HepG2 (cell line): Measurements from ENCODE around the gene SSNA1. TPM values are rescaled to one million over a fixed set of nuclear protein-coding genes. Genes with fewer than 3 reads are reported as not detected.
A peak's percentile ranks its signal among the peaks of the same experiment; 100 is the strongest.

Source experiments
- EEA1 ChIP-seq: sonication (generic); formaldehyde crosslinking; IDR thresholded peaks from 2 replicates; pipeline ENCODE4 v1.5.1; 2020; ENCODE audit warnings: mild to moderate bottlenecking, missing genetic modification reagents, borderline replicate concordance
- GTF3A ChIP-seq: sonication (generic); formaldehyde crosslinking; conservative IDR thresholded peaks from 2 replicates; pipeline ENCODE4 v1.4.0; 2020; ENCODE audit warnings: mild to moderate bottlenecking, missing genetic modification reagents
- HNF4G ChIP-seq, 2 experiments: sonication (generic) in 1 of 2; formaldehyde crosslinking in 1 of 2; IDR thresholded peaks; 2 replicates each; pipeline versions ENCODE4 v1.4.0 to v1.6.1; 2011 to 2020; ENCODE audit warnings: borderline replicate concordance in 2 of 2, low read depth in 2 of 2, mild to moderate bottlenecking in 2 of 2, low read length in 1 of 2, missing genetic modification reagents in 1 of 2, moderate library complexity in 1 of 2
- HNRNPL ChIP-seq: fragments of 200-400 bp; formaldehyde crosslinking; IDR thresholded peaks from 2 replicates; pipeline ENCODE4 v1.6.1; 2017; ENCODE audit warnings: mild to moderate bottlenecking, low read depth, low read length
- KDM5A ChIP-seq: fragments of 200-600 bp; sonication (generic); IDR thresholded peaks from 2 replicates; pipeline ENCODE4 v1.7.0; 2018; ENCODE audit warnings: antibody characterized with exemption, mild to moderate bottlenecking, low read length, borderline replicate concordance
- KLF6 ChIP-seq: IDR thresholded peaks from 2 replicates; pipeline ENCODE4 v1.8.0; 2016; ENCODE audit warnings: missing biosample characterization, missing genetic modification reagents
- MTF2 ChIP-seq: sonication (generic); formaldehyde crosslinking; IDR thresholded peaks from 2 replicates; pipeline ENCODE4 v1.5.0; 2020; ENCODE audit warnings: missing genetic modification reagents, borderline replicate concordance
- ONECUT2 ChIP-seq: sonication (generic); formaldehyde crosslinking; IDR thresholded peaks from 2 replicates; pipeline ENCODE4 v1.4.0; 2020; ENCODE audit warnings: missing genetic modification reagents
- PITX1 ChIP-seq: sonication (generic); formaldehyde crosslinking; IDR thresholded peaks from 2 replicates; pipeline ENCODE4 v1.5.1; 2020; ENCODE audit warnings: mild to moderate bottlenecking, missing genetic modification reagents
- POLR2AphosphoS2 ChIP-seq: IDR thresholded peaks from 2 replicates; pipeline ENCODE4 v1.6.1; 2011; ENCODE audit warnings: low read depth, low read length, improper control_type of control experiment
- POLR2G ChIP-seq: fragments of 200-400 bp; formaldehyde crosslinking; IDR thresholded peaks from 2 replicates; pipeline ENCODE4 v1.6.1; 2018; ENCODE audit warnings: mild to moderate bottlenecking, low read depth, low read length, moderate library complexity
- SNAPC5 ChIP-seq: sonication (generic); formaldehyde crosslinking; IDR thresholded peaks from 2 replicates; pipeline ENCODE4 v1.8.1; 2023; ENCODE audit warnings: mild to moderate bottlenecking, missing genetic modification reagents, borderline replicate concordance
- TCF7L2 ChIP-seq: IDR thresholded peaks from 2 replicates; pipeline ENCODE4 v1.6.1; 2011; ENCODE audit warnings: mild to moderate bottlenecking, low read depth, low read length, moderate library complexity
- THAP7 ChIP-seq: sonication (generic); formaldehyde crosslinking; IDR thresholded peaks from 2 replicates; pipeline ENCODE4 v1.8.1; 2023; ENCODE audit warnings: mild to moderate bottlenecking, missing genetic modification reagents
- ZFP36 ChIP-seq: fragments of 150-350 bp; IDR thresholded peaks from 2 replicates; pipeline ENCODE4 v1.6.1; 2018; ENCODE audit warnings: borderline replicate concordance, low read length, low read depth; ENCODE audit not compliant: partially characterized antibody
- ZFYVE20 ChIP-seq: sonication (generic); formaldehyde crosslinking; IDR thresholded peaks from 2 replicates; pipeline ENCODE4 v1.8.0; 2023; ENCODE audit warnings: low read depth, mild to moderate bottlenecking, moderate library complexity, missing genetic modification reagents, borderline replicate concordance
- ZNF160 ChIP-seq: sonication (generic); formaldehyde crosslinking; IDR thresholded peaks from 2 replicates; pipeline ENCODE4 v1.8.0; 2022; ENCODE audit warnings: mild to moderate bottlenecking, inconsistent platforms, missing genetic modification reagents
- ZNF577 ChIP-seq: sonication (generic); formaldehyde crosslinking; IDR thresholded peaks from 2 replicates; pipeline ENCODE4 v1.4.0; 2020; ENCODE audit warnings: mild to moderate bottlenecking, low read depth, missing genetic modification reagents, borderline replicate concordance
- ZNF660 ChIP-seq: sonication (generic); formaldehyde crosslinking; IDR thresholded peaks from 2 replicates; pipeline ENCODE4 v1.5.1; 2020; ENCODE audit warnings: mild to moderate bottlenecking, low read depth, missing genetic modification reagents, borderline replicate concordance
- ZNF713 ChIP-seq: sonication (generic); formaldehyde crosslinking; IDR thresholded peaks from 2 replicates; pipeline ENCODE4 v1.4.0; 2020; ENCODE audit warnings: mild to moderate bottlenecking, missing genetic modification reagents
- ZSCAN22 ChIP-seq: sonication (generic); formaldehyde crosslinking; IDR thresholded peaks from 2 replicates; pipeline ENCODE4 v1.4.0; 2020; ENCODE audit warnings: mild to moderate bottlenecking, missing genetic modification reagents
- polyA plus RNA-seq, 8 experiments: library from polyadenylated mRNA; depleted of rRNA in 3 of 8; stranded (reverse) in 7 of 8; unstranded in 1 of 8; fragments of >200 nt; fragmentation: Illumina TruSeq in 4 of 8; extraction: Trizol in 4 of 8; gene quantifications; 2 replicates each; pipeline versions ENCODE4 v1.2.1 to v1.2.3, GENCODE V29; 2011 to 2016; ENCODE audit warnings: low read depth in 4 of 8, missing spikeins in 1 of 8, mixed read lengths in 1 of 8; ENCODE audit not compliant: insufficient read depth in 1 of 8
- total RNA-seq, 5 experiments: library from RNA; depleted of rRNA; stranded (reverse); fragments of >200 nt; fragmentation: Illumina TruSeq; extraction: Trizol; gene quantifications; 2 replicates each; pipeline ENCODE4 v1.2.3, GENCODE V29; 2016; ENCODE audit warnings: low read depth in 1 of 5
- TF ChIP-seq, protein P1 (sequence below): sonication (generic); formaldehyde crosslinking; IDR thresholded peaks from 2 replicates; pipeline ENCODE4 v1.4.0; 2020; ENCODE audit warnings: missing genetic modification reagents
- TF ChIP-seq, protein P2 (sequence below): IDR thresholded peaks from 2 replicates; pipeline ENCODE4 v1.6.1; 2016

SSNA1 gene
- total and polyA plus RNA-seq, 2 of the 13 experiments (the other 11 are each of a cell fraction or from before 2014, with no cell fraction given): 35.9 to 49.4 TPM

- 0 out of 2 replicates have a peak, but pooled peaks have one; percentile 14 for TF ChIP-seq GTF3A
- TF ChIP-seq, protein P1, sequence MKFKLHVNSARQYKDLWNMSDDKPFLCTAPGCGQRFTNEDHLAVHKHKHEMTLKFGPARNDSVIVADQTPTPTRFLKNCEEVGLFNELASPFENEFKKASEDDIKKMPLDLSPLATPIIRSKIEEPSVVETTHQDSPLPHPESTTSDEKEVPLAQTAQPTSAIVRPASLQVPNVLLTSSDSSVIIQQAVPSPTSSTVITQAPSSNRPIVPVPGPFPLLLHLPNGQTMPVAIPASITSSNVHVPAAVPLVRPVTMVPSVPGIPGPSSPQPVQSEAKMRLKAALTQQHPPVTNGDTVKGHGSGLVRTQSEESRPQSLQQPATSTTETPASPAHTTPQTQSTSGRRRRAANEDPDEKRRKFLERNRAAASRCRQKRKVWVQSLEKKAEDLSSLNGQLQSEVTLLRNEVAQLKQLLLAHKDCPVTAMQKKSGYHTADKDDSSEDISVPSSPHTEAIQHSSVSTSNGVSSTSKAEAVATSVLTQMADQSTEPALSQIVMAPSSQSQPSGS (CRISPR knock-in tag): no peak
- no peak for TF ChIP-seq TCF7L2
- TF ChIP-seq ZNF713 (CRISPR knock-in tag): no peak
- 0 out of 2 replicates have a peak, but pooled peaks have one; percentile 24 for TF ChIP-seq PITX1 (CRISPR knock-in tag)
- TF ChIP-seq ZNF577 (CRISPR knock-in tag): no peak
- no peak for TF ChIP-seq ZFP36
- no peak for TF ChIP-seq ONECUT2 (CRISPR knock-in tag)
- TF ChIP-seq, protein P2, sequence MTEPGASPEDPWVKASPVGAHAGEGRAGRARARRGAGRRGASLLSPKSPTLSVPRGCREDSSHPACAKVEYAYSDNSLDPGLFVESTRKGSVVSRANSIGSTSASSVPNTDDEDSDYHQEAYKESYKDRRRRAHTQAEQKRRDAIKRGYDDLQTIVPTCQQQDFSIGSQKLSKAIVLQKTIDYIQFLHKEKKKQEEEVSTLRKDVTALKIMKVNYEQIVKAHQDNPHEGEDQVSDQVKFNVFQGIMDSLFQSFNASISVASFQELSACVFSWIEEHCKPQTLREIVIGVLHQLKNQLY (CRISPR knock-in tag): no peak
- no peak for TF ChIP-seq KDM5A
- no peak for TF ChIP-seq KLF6 (CRISPR knock-in tag)
- no peak for TF ChIP-seq POLR2G
- no peak for TF ChIP-seq ZNF660 (CRISPR knock-in tag)
- TF ChIP-seq POLR2AphosphoS2: no peak
- TF ChIP-seq SNAPC5 (CRISPR knock-in tag): no peak
- no peak for TF ChIP-seq ZSCAN22 (CRISPR knock-in tag)
- no peak for TF ChIP-seq EEA1 (CRISPR knock-in tag)
- no peak for TF ChIP-seq THAP7 (CRISPR knock-in tag)
- TF ChIP-seq HNF4G (IDR thresholded peaks at IDR 0.05; ENCODE audit: borderline replicate concordance, low read depth, low read length): no peak
- no peak for TF ChIP-seq HNF4G (CRISPR knock-in tag; IDR thresholded peaks at IDR 0.05; ENCODE audit: borderline replicate concordance, low read depth)
- no peak for TF ChIP-seq MTF2 (CRISPR knock-in tag)
- 0 out of 2 replicates have a peak, but pooled peaks have one; percentile 51 for TF ChIP-seq HNRNPL
- no peak for TF ChIP-seq ZFYVE20
- TF ChIP-seq ZNF160 (CRISPR knock-in tag): no peak
Observed at GRCh38 chr9:137234055-137234697, 45.7 kb downstream of the SSNA1 start (continued).
